Middle frontal gyrus (tissue), 1 donor: ENCODE results near the gene NSMCE1.
"Not testable (repeated sequence)": the region's sequence is repeated elsewhere in the genome, so short reads cannot be mapped to it uniquely, and the experiment has no call there.

ENCODE experiments used
- DNase-seq: peaks from one replicate; pipeline ENCODE4 v3.0.0-alpha.2; 2015; ENCODE audit warnings: low spot score; ENCODE audit errors: extremely low spot score

The NSMCE1 gene

GRCh38 chr16:27303256-27304100 lies 34.9 kb upstream of the NSMCE1 start:
- DNase-seq, result no peak

- no peak for DNase-seq
Measured at GRCh38 chr16:27302126-27302525, 33.6 kb upstream of the NSMCE1 start.

DNA sequence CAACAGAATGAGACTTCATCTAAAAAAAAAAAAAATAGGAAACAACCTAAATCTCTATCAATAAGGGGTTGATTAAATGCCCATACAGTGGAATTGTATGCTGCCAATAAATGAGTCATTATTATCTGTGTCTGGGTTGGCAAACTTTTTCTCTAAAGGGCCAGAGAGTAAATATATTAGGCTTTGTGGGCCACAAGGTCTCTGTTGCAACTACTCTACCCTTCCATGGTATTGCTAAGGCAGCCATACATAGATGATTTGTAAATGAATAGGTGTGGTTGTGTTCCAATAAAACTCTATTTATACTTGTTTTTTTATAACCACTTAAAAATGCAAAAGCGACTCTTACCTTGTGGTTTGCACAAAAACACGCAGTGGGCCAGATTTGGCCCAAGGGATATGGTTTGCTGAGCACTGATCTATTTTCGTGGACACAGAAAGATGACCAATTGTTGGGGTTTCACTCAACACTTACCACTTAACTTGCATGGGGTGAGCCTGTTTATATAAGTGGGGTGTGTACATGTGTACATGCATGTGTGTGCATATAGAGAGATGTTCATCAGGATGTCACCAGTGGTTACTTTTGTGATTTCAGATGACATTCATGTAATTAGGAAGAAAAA lies 32.8 kb upstream of the NSMCE1 start:
- no peak for DNase-seq

- DNase-seq, result no peak
Measured at GRCh38 chr16:27298132-27298531, 29.6 kb upstream of the NSMCE1 start.

DNA sequence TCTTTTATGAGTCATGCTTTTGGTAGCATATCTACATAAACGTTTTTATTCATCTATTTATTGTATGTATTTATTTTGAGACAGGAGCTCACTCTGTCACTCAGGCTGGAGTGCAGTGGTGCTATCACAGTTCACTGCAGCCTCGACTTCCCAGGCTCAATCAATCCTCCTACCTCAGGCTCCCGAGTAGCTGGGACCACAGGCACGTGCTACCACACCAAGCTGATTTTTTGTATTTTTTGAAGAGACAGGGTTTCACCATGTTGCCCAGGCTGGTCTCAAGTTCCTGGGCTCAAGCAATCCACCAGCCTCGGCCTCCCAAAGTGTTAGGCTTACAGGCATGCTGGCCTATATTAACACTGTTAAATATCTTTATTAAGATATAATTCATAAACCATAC lies 24.8 kb upstream of the NSMCE1 start:
- DNase-seq, result no peak

- DNase-seq, result no peak
Measured at GRCh38 chr16:27291722-27292240, 23.2 kb upstream of the NSMCE1 start.

DNA sequence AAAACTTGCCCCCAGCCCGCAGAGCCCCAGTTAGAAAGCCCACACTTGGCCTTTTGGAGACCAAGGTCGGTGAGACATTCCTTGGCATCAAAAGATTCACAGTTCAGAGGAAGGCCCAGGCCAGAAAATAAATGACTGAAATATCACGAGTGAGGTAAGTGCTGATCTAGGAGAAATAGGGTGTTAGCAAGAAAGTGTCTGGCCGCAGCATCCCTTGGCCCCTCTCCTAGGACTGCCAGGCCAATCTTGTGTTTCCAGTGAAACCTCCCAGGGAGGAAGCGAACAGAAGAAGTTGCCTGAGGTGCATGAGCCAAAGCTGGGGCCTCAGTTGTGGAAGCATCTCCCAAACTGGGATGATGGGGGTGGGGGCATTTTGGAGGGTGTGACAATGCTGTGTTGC lies 22.5 kb upstream of the NSMCE1 start:
- DNase-seq, result no peak

DNA sequence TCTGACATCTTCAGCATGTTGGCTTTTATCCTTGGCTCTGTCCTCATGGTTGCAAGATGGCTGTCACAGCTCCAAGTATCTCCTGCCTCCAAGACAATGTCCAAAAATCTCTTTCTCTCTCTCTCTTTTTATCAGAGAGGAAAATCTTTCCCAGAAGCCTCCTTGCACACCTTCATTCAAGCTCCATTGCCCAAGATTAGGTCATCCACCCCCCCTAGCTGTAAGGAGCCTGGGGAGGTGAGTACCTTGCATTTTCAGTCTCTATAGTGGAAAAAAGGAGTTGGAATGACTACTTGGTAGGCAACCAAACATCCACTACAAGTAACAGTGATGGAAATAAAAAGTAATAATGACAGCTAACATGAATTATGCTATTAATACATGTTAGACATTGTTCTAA lies 22.0 kb upstream of the NSMCE1 start:
- DNase-seq, result no peak

DNA sequence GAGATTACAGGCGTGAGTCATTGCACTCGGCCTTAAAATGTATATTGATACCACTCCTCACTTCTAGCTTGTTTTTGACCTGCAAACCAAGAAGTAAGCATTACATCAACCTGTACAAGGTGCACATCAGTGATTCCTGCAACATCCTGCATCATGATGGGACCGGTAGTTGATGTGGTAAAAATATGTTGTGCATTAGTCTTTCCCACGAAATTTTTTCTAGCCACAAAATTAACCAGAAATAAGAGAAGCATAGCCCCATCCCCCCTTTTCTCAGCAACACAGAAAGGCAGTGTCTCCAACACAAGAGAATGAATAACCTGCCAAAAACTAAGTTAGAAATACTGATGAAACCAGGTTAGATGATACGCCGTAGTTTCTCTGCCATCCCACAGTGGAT lies 21.1 kb upstream of the NSMCE1 start:
- no peak for DNase-seq

DNA sequence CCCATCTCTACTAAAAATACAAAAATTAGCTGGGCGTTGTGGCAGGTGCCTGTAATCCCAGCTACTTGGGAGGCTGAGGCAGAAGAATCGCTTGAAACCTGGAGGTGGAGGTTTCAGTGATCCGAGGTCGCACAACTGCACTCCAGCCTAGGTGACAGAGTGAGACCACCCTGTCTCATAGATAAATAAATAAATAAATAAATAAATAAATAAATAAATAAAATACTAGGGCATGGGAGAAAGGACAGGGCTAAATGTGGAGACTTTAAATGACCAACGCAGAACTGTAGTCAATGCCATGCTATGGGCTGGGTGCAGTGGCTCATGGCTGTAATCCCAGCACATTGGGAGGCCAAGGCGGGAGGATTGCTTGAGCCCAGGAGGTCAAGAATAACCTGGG lies 19.7 kb upstream of the NSMCE1 start:
- DNase-seq, result not testable (repeated sequence)

DNA sequence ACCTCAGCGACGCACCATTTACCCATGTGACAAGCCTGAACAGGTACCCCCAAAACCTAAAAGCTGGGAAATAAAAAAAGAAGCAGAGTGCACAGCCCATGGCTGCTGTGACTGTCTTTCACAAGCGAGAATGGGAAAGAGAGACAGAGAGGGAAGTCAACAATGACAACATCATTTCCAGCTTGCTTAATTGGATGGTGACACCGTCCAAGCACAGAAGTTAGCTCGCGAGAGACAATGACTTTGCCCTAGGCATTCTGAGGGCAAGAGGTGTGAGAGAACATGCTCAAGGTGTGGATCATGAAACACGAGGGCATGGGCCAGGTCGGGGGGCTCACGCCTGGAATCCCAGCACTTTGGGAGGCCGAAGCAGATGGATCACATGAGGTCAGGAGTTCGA lies 19.3 kb upstream of the NSMCE1 start:
- DNase-seq, result no peak

GRCh38 chr16:27287051-27287811 lies 18.7 kb upstream of the NSMCE1 start:
- DNase-seq, result no peak

DNA sequence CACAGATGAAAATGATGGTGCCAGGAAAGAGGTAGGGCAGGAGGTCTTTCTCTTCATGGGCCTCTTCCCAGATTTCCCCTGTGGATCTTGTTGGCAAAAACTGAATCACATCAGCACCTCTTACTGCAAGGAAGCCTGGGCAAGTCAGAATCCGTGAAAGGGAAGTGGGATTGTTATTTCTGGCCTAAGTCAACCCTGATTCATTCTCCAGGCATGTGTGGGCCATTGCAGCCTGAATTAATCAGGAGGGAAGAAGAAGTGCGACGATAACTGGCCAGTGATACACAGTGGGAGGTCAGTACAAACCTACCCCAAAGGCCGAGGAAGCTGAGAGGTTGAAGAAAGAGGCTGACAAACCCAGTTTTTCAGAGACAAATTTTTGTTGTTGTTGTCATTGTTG lies 17.9 kb upstream of the NSMCE1 start:
- DNase-seq, result no peak

DNA sequence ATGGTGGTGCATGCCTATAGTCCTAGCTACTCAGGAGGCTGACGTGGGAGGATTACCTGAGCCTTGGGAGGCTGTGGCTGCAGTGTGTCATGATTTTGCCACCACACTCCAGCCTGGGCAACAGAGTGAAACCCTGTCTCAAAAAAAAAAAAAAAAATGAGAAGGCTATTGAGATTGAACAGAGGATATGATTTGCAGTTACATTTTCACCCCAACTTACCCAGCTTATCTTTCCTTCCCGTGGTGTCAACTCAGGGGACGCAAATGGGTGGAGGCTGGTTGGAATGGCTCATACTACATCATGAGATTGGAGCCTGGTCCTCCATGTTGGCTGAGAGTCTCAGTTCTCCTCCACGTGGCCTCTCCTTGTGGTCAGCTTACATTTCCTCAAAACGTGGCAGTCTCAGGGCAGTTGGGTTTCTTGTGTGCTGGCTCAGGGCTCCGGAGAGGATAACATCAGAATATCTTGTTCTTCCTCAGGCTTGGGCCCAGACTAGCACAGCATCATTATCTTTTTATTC lies 17.2 kb upstream of the NSMCE1 start:
- no peak for DNase-seq

- no peak for DNase-seq
Measured at GRCh38 chr16:27284865-27285675, 16.5 kb upstream of the NSMCE1 start.

DNA sequence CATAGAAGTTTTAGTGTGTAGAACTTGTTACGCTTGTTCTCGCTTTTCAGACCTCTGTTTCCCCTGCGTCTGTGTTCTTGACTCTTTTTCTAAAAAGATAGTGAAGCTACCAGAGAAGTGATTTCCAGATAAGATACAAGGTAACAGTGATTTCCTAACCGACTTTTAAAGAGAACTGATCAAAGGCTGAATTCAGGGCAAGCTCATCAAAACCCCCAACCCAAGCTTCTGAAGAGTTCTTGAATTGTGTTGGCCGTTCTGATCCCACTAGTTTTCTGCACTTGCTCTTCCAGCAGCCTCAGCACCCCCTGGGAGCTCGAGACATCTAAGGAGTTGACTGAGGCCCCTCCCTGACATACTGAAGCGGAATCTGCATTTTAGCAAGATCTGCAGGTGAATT lies 12.7 kb upstream of the NSMCE1 start:
- DNase-seq, result no peak

DNA sequence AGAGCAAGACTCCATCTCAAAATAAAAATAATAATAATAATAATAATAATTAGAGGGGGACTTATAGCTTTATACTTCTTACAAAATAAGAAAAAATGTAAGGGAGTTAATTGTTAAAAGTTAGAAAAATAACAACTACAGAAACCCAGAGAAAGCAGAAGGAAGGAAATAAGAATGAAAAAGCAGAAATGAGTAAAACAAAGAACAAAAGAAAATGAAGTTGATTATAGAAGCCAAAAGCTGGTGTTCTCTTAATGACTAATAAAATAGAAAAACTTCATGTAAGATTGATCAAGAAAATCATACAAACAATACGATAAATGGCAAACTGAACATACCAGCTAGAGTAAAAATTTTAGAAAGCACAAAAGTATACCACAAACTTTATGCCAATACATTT lies 6.8 kb upstream of the NSMCE1 start:
- DNase-seq, result no peak

- DNase-seq, result not testable (repeated sequence)
Measured at GRCh38 chr16:27274424-27274874, 5.9 kb upstream of the NSMCE1 start.

GRCh38 chr16:27273670-27274423 lies 5.3 kb upstream of the NSMCE1 start:
- no peak for DNase-seq

DNA sequence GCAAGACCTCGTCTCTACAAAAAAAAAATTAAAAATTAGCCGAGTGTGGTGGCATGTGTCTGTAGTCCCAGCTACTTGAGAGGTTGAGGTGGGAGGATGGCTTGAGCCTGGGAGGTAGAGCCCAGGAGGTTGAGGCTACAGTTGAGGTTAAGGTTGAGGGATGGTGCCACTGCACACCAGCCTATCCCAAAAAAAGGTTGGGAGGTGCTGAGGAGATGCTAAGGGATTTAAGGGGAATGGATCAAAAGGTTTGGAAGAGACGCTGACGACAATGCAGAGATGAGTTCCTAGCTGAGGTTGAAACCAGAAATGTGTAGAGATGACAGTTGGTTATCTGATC lies 4.7 kb upstream of the NSMCE1 start:
- no peak for DNase-seq
